SK-N-SH (cell line): ENCODE results near the gene SDS. TPM values are rescaled to one million over a fixed set of nuclear protein-coding genes. Genes with fewer than 3 reads are reported as not detected.

Experiments used
- CTCF ChIA-PET: fragments of 300-600, 350-600 bp; formaldehyde crosslinking; extraction: SDS; loops from one replicate; lab custom pipeline; 2021; lab: Yijun Ruan, JAX
- POLR2A ChIA-PET: fragments of 350-600 bp; sonication (Branson Sonifier 250); formaldehyde crosslinking; extraction: SDS; loops from one replicate; lab custom pipeline; 2020; ENCODE audit warnings: antibody characterized with exemption, inconsistent platforms; lab: Yijun Ruan, JAX
- DNase-seq: peaks from one replicate; pipeline ENCODE4 v3.0.0; 2012
- H2AFZ ChIP-seq: fragments of 200-600 bp; sonication (generic); 2 replicates; pipeline ENCODE4 v1.8.1; 2016; ENCODE audit warnings: antibody characterized with exemption, mild to moderate bottlenecking, low read depth
- H3F3A ChIP-seq: fragments of 200-600 bp; sonication (generic); replicated peaks from 2 replicates; pipeline ENCODE3; 2016; ENCODE audit warnings: antibody characterized with exemption, mild to moderate bottlenecking; ENCODE audit not compliant: insufficient read depth
- H3K27ac ChIP-seq, 2 experiments: fragments of 200-500 bp in 1 of 2; fragments of 200-600 bp in 1 of 2; sonication (Bioruptor generic) in 1 of 2; sonication (generic), shearing (Covaris generic) in 1 of 2; 2 replicates each; pipeline versions ENCODE4 v1.5.1 to v1.6.1; 2014 to 2016; ENCODE audit warnings: low read depth in 2 of 2, inconsistent platforms in 1 of 2, low read length in 1 of 2, mild to moderate bottlenecking in 1 of 2, mixed read lengths in 1 of 2
- H3K27me3 ChIP-seq: fragments of 200-600 bp; sonication (generic), shearing (Covaris generic); 2 replicates; pipeline ENCODE4 v1.6.1; 2016; ENCODE audit warnings: mixed run types; ENCODE audit not compliant: insufficient read depth
- H3K36me3 ChIP-seq, 2 experiments: fragments of 200-500 bp in 1 of 2; fragments of 200-600 bp in 1 of 2; sonication (Bioruptor generic) in 1 of 2; sonication (generic) in 1 of 2; replicated peaks in 1 of 2; 2 replicates each; pipeline versions ENCODE3 to v1.5.1; 2014 to 2016; ENCODE audit warnings: low read length in 1 of 2, mild to moderate bottlenecking in 1 of 2; ENCODE audit not compliant: insufficient read depth in 2 of 2, control insufficient read depth in 1 of 2
- H3K4me1 ChIP-seq, 2 experiments: fragments of 200-500 bp in 1 of 2; fragments of 200-600 bp in 1 of 2; sonication (Bioruptor generic) in 1 of 2; sonication (generic), shearing (Covaris generic) in 1 of 2; 2 replicates each; pipeline versions ENCODE4 v1.5.1 to v1.6.1; 2014 to 2016; ENCODE audit warnings: low read depth in 1 of 2, low read length in 1 of 2, mixed run types in 1 of 2; ENCODE audit not compliant: insufficient read depth in 2 of 2, control insufficient read depth in 1 of 2
- H3K4me2 ChIP-seq: fragments of 200-600 bp; sonication (generic), shearing (Covaris generic); 2 replicates; pipeline ENCODE4 v1.6.1; 2017; ENCODE audit warnings: mixed run types
- H3K4me3 ChIP-seq, 2 experiments: fragments of 200-500 bp in 1 of 2; fragments of 200-600 bp in 1 of 2; sonication (Bioruptor generic) in 1 of 2; sonication (generic), shearing (Covaris generic) in 1 of 2; 2 replicates each; pipeline versions ENCODE4 v1.5.1 to v1.8.1; 2014 to 2016; ENCODE audit warnings: low read depth in 2 of 2, inconsistent platforms in 1 of 2, low read length in 1 of 2, mild to moderate bottlenecking in 1 of 2, mixed read lengths in 1 of 2, moderate library complexity in 1 of 2
- H3K79me2 ChIP-seq: fragments of 200-600 bp; sonication (generic); 2 replicates; pipeline ENCODE4 v1.8.1; 2017; ENCODE audit warnings: mild to moderate bottlenecking; ENCODE audit not compliant: insufficient read depth
- H3K9ac ChIP-seq: fragments of 200-600 bp; sonication (generic); 2 replicates; pipeline ENCODE4 v1.6.1; 2017; ENCODE audit warnings: mixed run types
- H3K9me2 ChIP-seq: fragments of 200-600 bp; sonication (generic); 2 replicates; pipeline ENCODE4 v1.6.1; 2017; ENCODE audit warnings: mixed run types
- H3K9me3 ChIP-seq: fragments of 200-600 bp; sonication (generic); 2 replicates; pipeline ENCODE4 v1.6.1; 2017; ENCODE audit warnings: mixed run types, mild to moderate bottlenecking, moderate library complexity
- H4K20me1 ChIP-seq: fragments of 200-600 bp; sonication (generic); 2 replicates; pipeline ENCODE4 v1.6.1; 2017; ENCODE audit warnings: mild to moderate bottlenecking, mixed run types; ENCODE audit not compliant: insufficient read depth
- CTCF ChIP-seq: fragments of 200-600 bp; sonication (generic); IDR thresholded peaks from 2 replicates; pipeline ENCODE4 v1.6.1; 2017; ENCODE audit warnings: antibody characterized with exemption, mild to moderate bottlenecking, moderate library complexity
- EZH2phosphoT487 ChIP-seq: fragments of 200-600 bp; sonication (generic); IDR thresholded peaks from 2 replicates; pipeline ENCODE4 v1.6.1; 2017; ENCODE audit warnings: low read depth, mixed run types, mild to moderate bottlenecking, antibody characterized with exemption, moderate library complexity, borderline replicate concordance
- FOXJ3 ChIP-seq: sonication (generic); formaldehyde crosslinking; IDR thresholded peaks from 2 replicates; pipeline ENCODE4 v1.5.1; 2020; ENCODE audit warnings: mild to moderate bottlenecking, missing genetic modification reagents
- FOXM1 ChIP-seq: IDR thresholded peaks from 2 replicates; pipeline ENCODE4 v1.4.0; 2012; ENCODE audit warnings: low read depth, mild to moderate bottlenecking
- GABPA ChIP-seq: IDR thresholded peaks from 2 replicates; pipeline ENCODE4 v1.4.0; 2012; ENCODE audit warnings: low read depth, mild to moderate bottlenecking
- JUND ChIP-seq: IDR thresholded peaks from 2 replicates; pipeline ENCODE4 v1.4.0; 2012
- MEF2A ChIP-seq: IDR thresholded peaks from 2 replicates; pipeline ENCODE4 v1.4.0; 2012; ENCODE audit warnings: low read depth, borderline replicate concordance
- POLR2AphosphoS5 ChIP-seq: IDR thresholded peaks from 2 replicates; pipeline ENCODE4 v1.6.1; 2012; ENCODE audit warnings: low read depth, low read length
- RAD21 ChIP-seq: IDR thresholded peaks from 2 replicates; pipeline ENCODE4 v1.6.1; 2012; ENCODE audit warnings: mild to moderate bottlenecking, low read length
- SIN3A ChIP-seq: IDR thresholded peaks from 2 replicates; pipeline ENCODE4 v1.6.1; 2012; ENCODE audit warnings: low read depth, mild to moderate bottlenecking, low read length, moderate library complexity, borderline replicate concordance
- SMC3 ChIP-seq: IDR thresholded peaks from 2 replicates; pipeline ENCODE4 v1.6.1; 2012; ENCODE audit warnings: low read depth, low read length, improper control_type of control experiment
- TAF1 ChIP-seq: IDR thresholded peaks from 2 replicates; pipeline ENCODE4 v1.6.1; 2012; ENCODE audit warnings: low read depth, mild to moderate bottlenecking, low read length, moderate library complexity, borderline replicate concordance
- TCF12 ChIP-seq: IDR thresholded peaks from 2 replicates; pipeline ENCODE4 v1.4.0; 2012
- TEAD4 ChIP-seq: IDR thresholded peaks from 2 replicates; pipeline ENCODE4 v1.4.0; 2012; ENCODE audit warnings: mild to moderate bottlenecking, borderline replicate concordance; ENCODE audit not compliant: insufficient read depth
- YY1 ChIP-seq: IDR thresholded peaks from 2 replicates; pipeline ENCODE4 v1.4.0; 2012; ENCODE audit warnings: low read depth, mild to moderate bottlenecking
- ZBTB33 ChIP-seq: IDR thresholded peaks from 2 replicates; pipeline ENCODE4 v1.4.0; 2012; ENCODE audit warnings: low read depth, borderline replicate concordance
- WGBS: methylation state at CpG from one replicate; pipeline ENCODE4 v1.1.6; 2017; ENCODE audit warnings: low lambda C conversion rate; 5-methylcytosine and 5-hydroxymethylcytosine counted together
- polyA plus RNA-seq, 3 experiments: library from polyadenylated mRNA; depleted of rRNA; stranded (reverse); fragments of >200 nt; gene quantifications; 2 replicates each; pipeline ENCODE4 v1.2.3, GENCODE V29; 2012
- TF ChIP-seq, protein P1 (sequence below): fragments of 150-350 bp; IDR thresholded peaks from 2 replicates; pipeline ENCODE4 v1.6.1; 2017; ENCODE audit warnings: antibody characterized with exemption, low read length, low read depth, borderline replicate concordance

The SDS gene
- polyA plus RNA-seq, 1 of the 3 experiments (the other 2 are of a cell fraction) = 0.08 TPM

- peak overlapping the region; percentile 20 to 51; a peak in 2 of 4 replicates for H3K27ac ChIP-seq
- POLR2A ChIA-PET = no interaction called here
- TF ChIP-seq TEAD4 (no peak), FOXJ3 (CRISPR knock-in tag) (no peak), JUND (no peak), TAF1 (no peak), ZBTB33 (no peak), SIN3A (no peak)
- H3F3A ChIP-seq = peaks cover 5% of the 10 kb centered on the region
- no peaks in the 10 kb centered on the region for H3K9me2 ChIP-seq
- no peaks in the 10 kb centered on the region for H3K27me3 ChIP-seq
- WGBS = 38% methylated on average over 7 of the region's 11 CpGs
- H4K20me1 ChIP-seq = 0 out of 2 replicates have a peak, but pooled peaks cover 3% of the 10 kb centered on the region
- H3K9me3 ChIP-seq = no peaks in the 10 kb centered on the region
- no peaks in the 10 kb centered on the region for H3K36me3 ChIP-seq
- peak overlapping the region; percentile 76 for H3K9ac ChIP-seq
- H3K4me1 ChIP-seq = peaks cover 0 to 11% of the 10 kb centered on the region in 2 experiments; a peak in 1 of 4 replicates
- H3K4me2 ChIP-seq = peak overlapping the region; percentile 85
- peak overlapping the region; percentile 93 for H2AFZ ChIP-seq
- H3K79me2 ChIP-seq = peaks cover 19% of the 10 kb centered on the region; the same call in 1 of the 2 replicates
- H3K4me3 ChIP-seq = peak overlapping the region; percentile 72 to 86
- CTCF ChIA-PET = interaction anchor here (1.1 to 1.5 kb wide), 6 partner anchors 43 to 185 kb away, joined by 3 to 12 read pairs (median 4); no protein-coding TSS in a partner anchor
- DNase-seq = no peak
Observed at GRCh38 chr12:113359133-113359938, 44.4 kb downstream of the SDS start.

- H3K27me3 ChIP-seq = no peaks in the 10 kb centered on the region
- no peaks in the 10 kb centered on the region for H3K9me3 ChIP-seq
- CTCF ChIA-PET = interaction anchor here (0.7 to 1.5 kb wide), 10 partner anchors 10 to 496 kb away, joined by 3 to 12 read pairs (median 3); no protein-coding TSS in a partner anchor
- peaks cover 19% of the 10 kb centered on the region; the same call in 1 of the 2 replicates for H3K79me2 ChIP-seq
- peaks cover 0 to 11% of the 10 kb centered on the region in 2 experiments; a peak in 1 of 4 replicates for H3K4me1 ChIP-seq
- H3K27ac ChIP-seq = peak within 1 kb of the TSS; percentile 22 to 51; a peak in 2 of 4 replicates
- no peaks in the 10 kb centered on the region for H3K9me2 ChIP-seq
- H3K4me2 ChIP-seq = peak within 1 kb of the TSS; percentile 85
- H4K20me1 ChIP-seq = 0 out of 2 replicates have a peak, but pooled peaks cover 3% of the 10 kb centered on the region
- peak; percentile 99 for DNase-seq
- peak within 1 kb of the TSS; percentile 93 for H2AFZ ChIP-seq
- WGBS = 1% methylated on average over 12 of the region's 67 CpGs
- H3K4me3 ChIP-seq = peak within 1 kb of the TSS; percentile 72 to 86
- H3K36me3 ChIP-seq = no peaks in the 10 kb centered on the region
- POLR2A ChIA-PET = no interaction called here
- H3F3A ChIP-seq = peaks cover 5% of the 10 kb centered on the region
- peak within 1 kb of the TSS; percentile 76 for H3K9ac ChIP-seq
- TF ChIP-seq FOXM1 (no peak), EZH2phosphoT487 (no peak), GABPA (no peak), POLR2AphosphoS5 (peak; percentile 72), YY1 (no peak), TAF1 (no peak; the same call in 1 of the 2 replicates), SMC3 (no peak), CTCF (no peak), TCF12 (no peak), RAD21 (peak; percentile 35), MEF2A (no peak), ZBTB33 (no peak)
- TF ChIP-seq, protein P1, sequence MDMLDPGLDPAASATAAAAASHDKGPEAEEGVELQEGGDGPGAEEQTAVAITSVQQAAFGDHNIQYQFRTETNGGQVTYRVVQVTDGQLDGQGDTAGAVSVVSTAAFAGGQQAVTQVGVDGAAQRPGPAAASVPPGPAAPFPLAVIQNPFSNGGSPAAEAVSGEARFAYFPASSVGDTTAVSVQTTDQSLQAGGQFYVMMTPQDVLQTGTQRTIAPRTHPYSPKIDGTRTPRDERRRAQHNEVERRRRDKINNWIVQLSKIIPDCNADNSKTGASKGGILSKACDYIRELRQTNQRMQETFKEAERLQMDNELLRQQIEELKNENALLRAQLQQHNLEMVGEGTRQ = peak; percentile 69
Observed at GRCh38 chr12:113358381-113359132, 45.1 kb downstream of the SDS start, which contains the start of gene PLBD2. PLBD2 (plus strand) TSS chr12:113358587; CDS start chr12:113358601, 14 bp downstream.
